Lower leg skin (tissue), 3 donors: ENCODE data around the gene MEP1A.
"Not testable (repeated sequence)": the region's sequence is repeated elsewhere in the genome, so short reads cannot be mapped to it uniquely, and the experiment has no call there.

Experiments used
- POLR2A ChIP-seq, 2 donors: fragments of 450-650 bp; IDR thresholded peaks; one replicate each; pipeline ENCODE4 v1.6.1; 2016 to 2017; ENCODE audit warnings: antibody characterized with exemption in 2 of 2, mild to moderate bottlenecking in 1 of 2, moderate library complexity in 1 of 2
- TF ChIP-seq, protein P1 (sequence below), 3 donors: fragments of 450-650 bp; IDR thresholded peaks; one replicate each; pipeline ENCODE4 v1.5.1; 2016; ENCODE audit warnings: antibody characterized with exemption in 3 of 3, mild to moderate bottlenecking in 3 of 3, moderate library complexity in 2 of 3

- TF ChIP-seq, protein P1, sequence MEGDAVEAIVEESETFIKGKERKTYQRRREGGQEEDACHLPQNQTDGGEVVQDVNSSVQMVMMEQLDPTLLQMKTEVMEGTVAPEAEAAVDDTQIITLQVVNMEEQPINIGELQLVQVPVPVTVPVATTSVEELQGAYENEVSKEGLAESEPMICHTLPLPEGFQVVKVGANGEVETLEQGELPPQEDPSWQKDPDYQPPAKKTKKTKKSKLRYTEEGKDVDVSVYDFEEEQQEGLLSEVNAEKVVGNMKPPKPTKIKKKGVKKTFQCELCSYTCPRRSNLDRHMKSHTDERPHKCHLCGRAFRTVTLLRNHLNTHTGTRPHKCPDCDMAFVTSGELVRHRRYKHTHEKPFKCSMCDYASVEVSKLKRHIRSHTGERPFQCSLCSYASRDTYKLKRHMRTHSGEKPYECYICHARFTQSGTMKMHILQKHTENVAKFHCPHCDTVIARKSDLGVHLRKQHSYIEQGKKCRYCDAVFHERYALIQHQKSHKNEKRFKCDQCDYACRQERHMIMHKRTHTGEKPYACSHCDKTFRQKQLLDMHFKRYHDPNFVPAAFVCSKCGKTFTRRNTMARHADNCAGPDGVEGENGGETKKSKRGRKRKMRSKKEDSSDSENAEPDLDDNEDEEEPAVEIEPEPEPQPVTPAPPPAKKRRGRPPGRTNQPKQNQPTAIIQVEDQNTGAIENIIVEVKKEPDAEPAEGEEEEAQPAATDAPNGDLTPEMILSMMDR (IDR thresholded peaks at IDR 0.05), result not testable (repeated sequence)
- TF ChIP-seq POLR2A (IDR thresholded peaks at IDR 0.05), result not testable (repeated sequence)
Measured at GRCh38 chr6:46834257-46834916, 41.2 kb downstream of the MEP1A start.
